ENCODE data around the gene PLXNA4.

- no peak for TF ChIP-seq EZH2 (IDR thresholded peaks at IDR 0.05; ENCODE audit: insufficient read depth, poor library complexity, severe bottlenecking)
- no peak for TF ChIP-seq EZH2phosphoT487 (IDR thresholded peaks at IDR 0.05; ENCODE audit: insufficient read depth, low read depth)
Observed at GRCh38 chr7:132140341-132140740, 435.9 kb downstream of the PLXNA4 start.

All from GM23248 (cell line).